ENCODE measurements around the gene ARID1B. TPM values are rescaled to one million over a fixed set of nuclear protein-coding genes. Genes with fewer than 3 reads are reported as not detected.
A peak's percentile ranks its signal among the peaks of the same experiment; 100 is the strongest.

ARID1B gene
- total RNA-seq, 1 donor from 2014 or later, result 108 TPM

GRCh38 chr6:157230910-157231309, 453.7 kb downstream of the ARID1B start:
- DNase-seq, result no peak

GRCh38 chr6:157232161-157232895, 455.1 kb downstream of the ARID1B start:
- no peak for DNase-seq

- no peak for DNase-seq
These were observed 456.0 kb downstream of the ARID1B start for GRCh38 chr6:157233156-157233555.

GRCh38 chr6:157233686-157234085, 456.5 kb downstream of the ARID1B start:
- no peak for DNase-seq

- peak; percentile 26 for DNase-seq
These were observed 458.4 kb downstream of the ARID1B start for GRCh38 chr6:157235600-157236039.

- DNase-seq, result no peak
These were observed 459.0 kb downstream of the ARID1B start for GRCh38 chr6:157236040-157236725.

- no peak for DNase-seq
These were observed 461.2 kb downstream of the ARID1B start for GRCh38 chr6:157238346-157238745.

- no peak for DNase-seq
These were observed 462.0 kb downstream of the ARID1B start for GRCh38 chr6:157239148-157239547.

GRCh38 chr6:157239671-157240058, 462.5 kb downstream of the ARID1B start:
- peak; percentile 20 for DNase-seq

- DNase-seq, result no peak
These were observed 463.1 kb downstream of the ARID1B start for GRCh38 chr6:157240059-157240959.

- no peak for DNase-seq
These were observed 463.8 kb downstream of the ARID1B start for GRCh38 chr6:157240960-157241311.

- no peak for DNase-seq
These were observed 465.6 kb downstream of the ARID1B start for GRCh38 chr6:157242791-157243190.

- peak; percentile 78 for DNase-seq
These were observed 467.0 kb downstream of the ARID1B start for GRCh38 chr6:157244175-157244574.

- DNase-seq, result no peak
These were observed 467.6 kb downstream of the ARID1B start for GRCh38 chr6:157244780-157245179.

- DNase-seq, result no peak
These were observed 468.3 kb downstream of the ARID1B start for GRCh38 chr6:157245436-157245835.

- no peak for DNase-seq
These were observed 469.0 kb downstream of the ARID1B start for GRCh38 chr6:157246048-157246630.

GRCh38 chr6:157246771-157247484, 469.8 kb downstream of the ARID1B start:
- no peak for DNase-seq

GRCh38 chr6:157248264-157248663, 471.1 kb downstream of the ARID1B start:
- no peak for DNase-seq

- no peak for DNase-seq
These were observed 472.6 kb downstream of the ARID1B start for GRCh38 chr6:157249826-157250225.

GRCh38 chr6:157251586-157252247, 474.5 kb downstream of the ARID1B start:
- DNase-seq, result no peak

GRCh38 chr6:157253017-157253416, 475.8 kb downstream of the ARID1B start:
- DNase-seq, result no peak
